Measurements from ENCODE around the gene EEF1AKMT1. TPM values are rescaled to one million over a fixed set of nuclear protein-coding genes. Genes with fewer than 3 reads are reported as not detected.

Gene EEF1AKMT1
- total RNA-seq, 2 experiments from 2014 or later: 18.7 to 19.6 TPM

GRCh38 chr13:20803180-20803965 is 29.6 kb upstream of the EEF1AKMT1 start:
- peaks cover 16% of the 10 kb centered on the region for H3K4me1 Mint-ChIP-seq (ENCODE audit: low read depth)
- no peak overlapping the region for H3K4me3 Mint-ChIP-seq
- peak overlapping the region; percentile 9 for H3K27ac Mint-ChIP-seq
- ChIA-PET POLR2A (no interaction called here), CTCF (no interaction called here)
- no peaks in the 10 kb centered on the region for H3K9me3 Mint-ChIP-seq
- no peak for TF ChIP-seq CTCF (IDR thresholded peaks at IDR 0.05)
- peaks cover 23% of the 10 kb centered on the region for H3K36me3 Mint-ChIP-seq (ENCODE audit: low read depth)
- peak; percentile 4 for DNase-seq
- intact Hi-C loops (cut with micrococcal nuclease): no loop called here
- no peaks in the 10 kb centered on the region for H3K27me3 Mint-ChIP-seq
- ATAC-seq: peak; percentile 56

- ATAC-seq (no peak), DNase-seq (no peak)
- intact Hi-C loops (cut with micrococcal nuclease): no loop called here
- Mint-ChIP-seq H3K4me3 (no peak overlapping the region), H3K36me3 (ENCODE audit: low read depth) (peaks cover 31% of the 10 kb centered on the region), H3K27ac (peak overlapping the region; percentile 67), H3K4me1 (ENCODE audit: low read depth) (peaks cover 27% of the 10 kb centered on the region), H3K9me3 (no peaks in the 10 kb centered on the region), H3K27me3 (no peaks in the 10 kb centered on the region)
- ChIA-PET POLR2A (no interaction called here), CTCF (no interaction called here)
- no peak for TF ChIP-seq CTCF (IDR thresholded peaks at IDR 0.05)
Measured at GRCh38 chr13:20801707-20802106, 27.9 kb upstream of the EEF1AKMT1 start.

- Mint-ChIP-seq H3K4me1 (ENCODE audit: low read depth) (peaks cover 28% of the 10 kb centered on the region), H3K9me3 (no peaks in the 10 kb centered on the region), H3K36me3 (ENCODE audit: low read depth) (peaks cover 36% of the 10 kb centered on the region), H3K27ac (no peak overlapping the region), H3K27me3 (no peaks in the 10 kb centered on the region), H3K4me3 (no peak overlapping the region)
- intact Hi-C loops (cut with micrococcal nuclease): no loop called here
- ChIA-PET CTCF (no interaction called here), POLR2A (no interaction called here)
- ATAC-seq: no peak
- DNase-seq: no peak
- no peak for TF ChIP-seq CTCF (IDR thresholded peaks at IDR 0.05)
Measured at GRCh38 chr13:20799726-20800416, 26.1 kb upstream of the EEF1AKMT1 start.

- ATAC-seq: no peak
- H3K36me3 Mint-ChIP-seq (ENCODE audit: low read depth): peaks cover 41% of the 10 kb centered on the region
- H3K27ac Mint-ChIP-seq: no peak overlapping the region
Measured at GRCh38 chr13:20798027-20798426, 24.3 kb upstream of the EEF1AKMT1 start.

More at GRCh38 chr13:20798027-20798426, 24.3 kb upstream of the EEF1AKMT1 start:
- Mint-ChIP-seq H3K4me1 (ENCODE audit: low read depth) (peaks cover 22% of the 10 kb centered on the region), H3K27me3 (no peaks in the 10 kb centered on the region), H3K4me3 (no peak overlapping the region), H3K9me3 (no peaks in the 10 kb centered on the region)
- ChIA-PET CTCF (interaction anchor here (1.0 kb wide), 1 partner anchor 307 kb away, joined by 3 read pairs; no protein-coding TSS in a partner anchor), POLR2A (no interaction called here)
- no peak for DNase-seq
- TF ChIP-seq CTCF (IDR thresholded peaks at IDR 0.05): no peak
- intact Hi-C loops (cut with micrococcal nuclease): no loop called here

Data from activated CD8-positive, alpha-beta T cell treated with anti-CD3 and anti-CD28 coated beads for 36 hours (primary cell).